ENCODE data around the gene CDH26.
"Not testable (repeated sequence)": the region's sequence is repeated elsewhere in the genome, so short reads cannot be mapped to it uniquely, and the experiment has no call there.

The CDH26 gene

GRCh38 chr20:59940956-59941294 is 17.3 kb upstream of the CDH26 start:
- DNase-seq (ENCODE audit: low spot score) = peak; percentile 18

GRCh38 chr20:59942245-59942644 is 16.0 kb upstream of the CDH26 start:
- DNase-seq (ENCODE audit: low spot score) = no peak

- DNase-seq (ENCODE audit: low spot score) = no peak
Observed at GRCh38 chr20:59944726-59945125, 13.5 kb upstream of the CDH26 start.

GRCh38 chr20:59945175-59945574 is 13.0 kb upstream of the CDH26 start:
- DNase-seq (ENCODE audit: low spot score) = no peak

- DNase-seq (ENCODE audit: low spot score) = no peak
Observed at GRCh38 chr20:59945731-59946130, 12.5 kb upstream of the CDH26 start.

GRCh38 chr20:59947376-59947775 is 10.8 kb upstream of the CDH26 start:
- no peak for DNase-seq (ENCODE audit: low spot score)

- DNase-seq (ENCODE audit: low spot score) = no peak
Observed at GRCh38 chr20:59948212-59948611, 10.0 kb upstream of the CDH26 start.

GRCh38 chr20:59948828-59949720 is 9.1 kb upstream of the CDH26 start:
- DNase-seq (ENCODE audit: low spot score) = peak; percentile 67

GRCh38 chr20:59949911-59950310 is 8.3 kb upstream of the CDH26 start:
- no peak for DNase-seq (ENCODE audit: low spot score)

GRCh38 chr20:59954718-59955117 is 3.5 kb upstream of the CDH26 start:
- no peak for DNase-seq (ENCODE audit: low spot score)

- peak; percentile 61 for DNase-seq (ENCODE audit: low spot score)
Observed at GRCh38 chr20:59955131-59955796, 3.0 kb upstream of the CDH26 start.

- not testable (repeated sequence) for DNase-seq (ENCODE audit: low spot score)
Observed at GRCh38 chr20:59957568-59957967, 655 bp upstream of the CDH26 start.

GRCh38 chr20:59958626-59959025 is 403 bp downstream of the CDH26 start:
- DNase-seq (ENCODE audit: low spot score) = no peak

GRCh38 chr20:59961423-59961822 is 3.2 kb downstream of the CDH26 start:
- no peak for DNase-seq (ENCODE audit: low spot score)

- DNase-seq (ENCODE audit: low spot score) = no peak
Observed at GRCh38 chr20:59962155-59962554, 3.9 kb downstream of the CDH26 start.

GRCh38 chr20:59966428-59966827 is 8.2 kb downstream of the CDH26 start:
- DNase-seq (ENCODE audit: low spot score) = no peak

- DNase-seq (ENCODE audit: low spot score) = no peak
Observed at GRCh38 chr20:59971428-59971827, 13.2 kb downstream of the CDH26 start.

GRCh38 chr20:59972037-59972801 is 14.0 kb downstream of the CDH26 start:
- no peak for DNase-seq (ENCODE audit: low spot score)

- no peak for DNase-seq (ENCODE audit: low spot score)
Observed at GRCh38 chr20:59976156-59976782, 18.0 kb downstream of the CDH26 start.

- DNase-seq (ENCODE audit: low spot score) = no peak
Observed at GRCh38 chr20:59977086-59977485, 18.9 kb downstream of the CDH26 start.

GRCh38 chr20:59983076-59983475 is 24.9 kb downstream of the CDH26 start:
- no peak for DNase-seq (ENCODE audit: low spot score)

GRCh38 chr20:59984541-59984940 is 26.3 kb downstream of the CDH26 start:
- no peak for DNase-seq (ENCODE audit: low spot score)

All from RKO (cell line).